ENCODE results near the gene EXOC4. TPM values are rescaled to one million over a fixed set of nuclear protein-coding genes. Genes with fewer than 3 reads are reported as not detected.

Gene EXOC4
- total and polyA plus RNA-seq, 2 of the 8 experiments (the other 6 are each of a cell fraction or from before 2014, with no cell fraction given) = 27.0 to 67.3 TPM

- TF ChIP-seq EP300 (IDR thresholded peaks at IDR 0.05; ENCODE audit: borderline replicate concordance in 1 of 2, low read depth in 2 of 2, low read length in 2 of 2) (no peak), EGR1 (IDR thresholded peaks at IDR 0.05; ENCODE audit: borderline replicate concordance, low read depth, low read length) (no peak), MAFK (IDR thresholded peaks at IDR 0.05; ENCODE audit: low read depth, low read length) (no peak), BRCA1 (IDR thresholded peaks at IDR 0.05; ENCODE audit: low read depth, low read length) (no peak), KDM4A (IDR thresholded peaks at IDR 0.05; ENCODE audit: low read depth, low read length, severe bottlenecking) (no peak)
These were observed 807.0 kb downstream of the EXOC4 start (continued) for GRCh38 chr7:134059921-134060320.
